ENCODE results near the gene WDR11. TPM values are rescaled to one million over a fixed set of nuclear protein-coding genes. Genes with fewer than 3 reads are reported as not detected.

WDR11 gene
- total RNA-seq, 2 donors from 2014 or later = 79.6 to 96.1 TPM

GRCh38 chr10:120805014-120805812 is 45.9 kb upstream of the WDR11 start:
- TF ChIP-seq CTCF (conservative IDR thresholded peaks at IDR 0.05) = peak; percentile 58
- no peak overlapping the region for H3K4me3 Mint-ChIP-seq

GRCh38 chr10:120806081-120806480 is 45.1 kb upstream of the WDR11 start:
- Mint-ChIP-seq H3K4me1 (peaks cover 48% of the 10 kb centered on the region), H3K36me3 (ENCODE audit: low read depth) (no peaks in the 10 kb centered on the region), H3K27ac (no peak overlapping the region), H3K4me3 (no peak overlapping the region), H3K9me3 (no peaks in the 10 kb centered on the region), H3K27me3 (ENCODE audit: insufficient read depth) (no peaks in the 10 kb centered on the region)
- H3K36me3 ChIP-seq (ENCODE audit: control insufficient read depth, insufficient read depth, low read length) = no peaks in the 10 kb centered on the region
- no peak for TF ChIP-seq CTCF (conservative IDR thresholded peaks at IDR 0.05)
- no peak overlapping the region for H3K9ac ChIP-seq (ENCODE audit: extremely low read depth, low read length, poor library complexity, severe bottlenecking)
- no peak overlapping the region for H3K4me3 ChIP-seq (ENCODE audit: low read length)
- H3K4me1 ChIP-seq (ENCODE audit: control insufficient read depth, insufficient read depth, low read length) = peaks cover 19% of the 10 kb centered on the region
- H3K9me3 ChIP-seq (ENCODE audit: control insufficient read depth, low read length) = no peaks in the 10 kb centered on the region
- WGBS, 2 experiments (ENCODE audit: insufficient coverage in 1 of 2, insufficient read length in 1 of 2) = 96% methylated on average over 2 of the region's 2 CpGs; no CpG with 5 or more reads in 1 of the 2 experiments
- no peaks in the 10 kb centered on the region for H3K27me3 ChIP-seq (ENCODE audit: control insufficient read depth, insufficient read depth, low read length, poor library complexity, severe bottlenecking)
- no peak for DNase-seq
- H3K27ac ChIP-seq (ENCODE audit: low read depth, low read length) = no peak overlapping the region

More at GRCh38 chr10:120805014-120805812, 45.9 kb upstream of the WDR11 start:
- H3K27me3 Mint-ChIP-seq (ENCODE audit: insufficient read depth) = no peaks in the 10 kb centered on the region
- DNase-seq = peak; percentile 57
- WGBS, 2 experiments (ENCODE audit: insufficient coverage in 1 of 2, insufficient read length in 1 of 2) = 94 to 100% methylated on average over 6 to 7 of the region's 7 CpGs
- H3K9me3 Mint-ChIP-seq = no peaks in the 10 kb centered on the region
- Histone ChIP-seq H3K9ac (ENCODE audit: extremely low read depth, low read length, poor library complexity, severe bottlenecking) (no peak overlapping the region), H3K27ac (ENCODE audit: low read depth, low read length) (no peak overlapping the region), H3K4me3 (ENCODE audit: low read length) (no peak overlapping the region), H3K27me3 (ENCODE audit: control insufficient read depth, insufficient read depth, low read length, poor library complexity, severe bottlenecking) (no peaks in the 10 kb centered on the region), H3K36me3 (ENCODE audit: control insufficient read depth, insufficient read depth, low read length) (no peaks in the 10 kb centered on the region), H3K4me1 (ENCODE audit: control insufficient read depth, insufficient read depth, low read length) (peaks cover 25% of the 10 kb centered on the region), H3K9me3 (ENCODE audit: control insufficient read depth, low read length) (no peaks in the 10 kb centered on the region)
- H3K4me1 Mint-ChIP-seq = peaks cover 49% of the 10 kb centered on the region
- H3K27ac Mint-ChIP-seq = no peak overlapping the region
- no peaks in the 10 kb centered on the region for H3K36me3 Mint-ChIP-seq (ENCODE audit: low read depth)

- Histone ChIP-seq H3K4me3 (ENCODE audit: low read length) (no peak overlapping the region), H3K9me3 (ENCODE audit: control insufficient read depth, low read length) (no peaks in the 10 kb centered on the region), H3K36me3 (ENCODE audit: control insufficient read depth, insufficient read depth, low read length) (no peaks in the 10 kb centered on the region), H3K9ac (ENCODE audit: extremely low read depth, low read length, poor library complexity, severe bottlenecking) (no peak overlapping the region), H3K4me1 (ENCODE audit: control insufficient read depth, insufficient read depth, low read length) (peaks cover 9% of the 10 kb centered on the region), H3K27ac (ENCODE audit: low read depth, low read length) (no peak overlapping the region), H3K27me3 (ENCODE audit: control insufficient read depth, insufficient read depth, low read length, poor library complexity, severe bottlenecking) (no peaks in the 10 kb centered on the region)
- Mint-ChIP-seq H3K27ac (no peak overlapping the region), H3K27me3 (ENCODE audit: insufficient read depth) (no peaks in the 10 kb centered on the region), H3K4me1 (peaks cover 27% of the 10 kb centered on the region), H3K9me3 (peaks cover 2% of the 10 kb centered on the region), H3K4me3 (no peak overlapping the region), H3K36me3 (ENCODE audit: low read depth) (no peaks in the 10 kb centered on the region)
- WGBS, 2 experiments (ENCODE audit: insufficient coverage in 1 of 2, insufficient read length in 1 of 2) = 46 to 75% methylated on average over 2 of the region's 2 CpGs
- DNase-seq = peak; percentile 49
- TF ChIP-seq CTCF (conservative IDR thresholded peaks at IDR 0.05) = no peak
Measured at GRCh38 chr10:120810298-120810697, 40.9 kb upstream of the WDR11 start.

Measured in endodermal cell (in vitro differentiated cells).